ENCODE data around the gene TSPEAR. TPM values are rescaled to one million over a fixed set of nuclear protein-coding genes. Genes with fewer than 3 reads are reported as not detected.

The TSPEAR gene
- total and polyA plus RNA-seq, 2 of the 13 experiments (the other 11 are each of a cell fraction or from before 2014, with no cell fraction given), result 0.07 to 0.32 TPM

DNA sequence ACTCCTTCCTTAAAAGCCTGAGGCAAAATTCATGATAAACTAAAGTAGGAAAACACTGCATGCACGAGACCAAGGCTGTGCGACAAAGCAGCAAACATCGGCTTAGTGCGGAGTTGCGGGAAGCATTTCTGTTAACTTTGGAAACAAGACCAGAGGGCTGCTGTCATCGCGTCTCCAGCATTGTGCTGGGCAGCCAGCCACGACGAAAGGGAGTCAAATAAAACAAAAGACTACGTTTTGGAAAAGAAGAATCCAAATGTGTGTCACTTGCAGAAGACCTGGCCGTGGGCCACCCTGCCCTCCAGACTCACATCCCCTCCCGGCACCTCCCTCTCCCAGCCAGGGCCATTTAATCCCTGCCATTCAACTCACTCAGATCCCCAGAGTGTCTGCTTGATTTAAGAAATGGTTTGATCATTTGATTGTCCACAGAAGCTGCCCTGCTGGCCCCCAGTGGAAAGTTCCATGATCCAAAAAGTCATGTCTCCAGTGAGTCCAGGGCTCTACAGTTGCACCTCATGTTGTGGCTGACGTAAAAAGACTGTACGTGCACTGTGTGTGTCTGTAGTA is 67.5 kb downstream of the TSPEAR start:
- Histone ChIP-seq H3K9ac (ENCODE audit: insufficient read depth, low read depth, low read length) (no peak overlapping the region), H3K4me2 (ENCODE audit: low read depth, low read length) (no peak overlapping the region), H4K20me1 (ENCODE audit: insufficient read depth, low read length) (no peaks in the 10 kb centered on the region), H3K36me3 (replicated peaks in 1 of 2; ENCODE audit: control insufficient read depth in 1 of 2, insufficient read depth in 2 of 2, low read length in 2 of 2) (no peaks in the 10 kb centered on the region), H3K9me3 (ENCODE audit: low read length) (peaks cover 22% of the 10 kb centered on the region), H3K27me3 (ENCODE audit: control insufficient read depth in 1 of 2, insufficient read depth in 2 of 2, low read length in 2 of 2) (peaks cover 3 to 19% of the 10 kb centered on the region in 2 experiments; a peak in 4 of 5 replicates), H3K27ac (ENCODE audit: extremely low read length, insufficient read depth, low read length) (no peak overlapping the region), H3K4me1 (ENCODE audit: insufficient read depth, low read length) (no peaks in the 10 kb centered on the region), H2AFZ (ENCODE audit: low read length) (no peak overlapping the region), H3K4me3 (replicated peaks in 1 of 3; ENCODE audit: insufficient read depth in 1 of 3, low read depth in 2 of 3, low read length in 3 of 3) (no peak overlapping the region), H3K79me2 (ENCODE audit: insufficient read depth, low read length) (no peaks in the 10 kb centered on the region)
- no peak for FAIRE-seq
- ATAC-seq, result no peak
- in situ Hi-C loops (cut with HindIII; ENCODE audit: extremely low pct_ligation_motif_present, low pct_unique_long_range_greater_than_20kb) (no loop called here), intact Hi-C loops (cut with micrococcal nuclease; ENCODE audit: unreplicated experiment) (no loop called here)
- 33% methylated on average over 14 of the region's 14 CpGs for WGBS (ENCODE audit: low lambda C conversion rate)
- DNase-seq (ENCODE audit: low spot score), result no peak
- no TSS peak for BruUV-seq (replicated peaks)
- ChIA-PET CTCF (ENCODE audit: low intra/inter-chr PET ratio, low total read pairs) (no interaction called here), POLR2A (no interaction called here)
- TF ChIP-seq, protein P1, sequence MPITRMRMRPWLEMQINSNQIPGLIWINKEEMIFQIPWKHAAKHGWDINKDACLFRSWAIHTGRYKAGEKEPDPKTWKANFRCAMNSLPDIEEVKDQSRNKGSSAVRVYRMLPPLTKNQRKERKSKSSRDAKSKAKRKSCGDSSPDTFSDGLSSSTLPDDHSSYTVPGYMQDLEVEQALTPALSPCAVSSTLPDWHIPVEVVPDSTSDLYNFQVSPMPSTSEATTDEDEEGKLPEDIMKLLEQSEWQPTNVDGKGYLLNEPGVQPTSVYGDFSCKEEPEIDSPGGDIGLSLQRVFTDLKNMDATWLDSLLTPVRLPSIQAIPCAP (CRISPR knock-in tag; IDR thresholded peaks at IDR 0.05; ENCODE audit: low read depth), result no peak
- no peak for TF ChIP-seq MAF1 (CRISPR knock-in tag; IDR thresholded peaks at IDR 0.05; ENCODE audit: borderline replicate concordance)
- TF ChIP-seq CHCHD3 (CRISPR knock-in tag; IDR thresholded peaks at IDR 0.05), result no peak
- no peak for TF ChIP-seq CENPBD1 (CRISPR knock-in tag; IDR thresholded peaks at IDR 0.05; ENCODE audit: borderline replicate concordance, low read depth)
- TF ChIP-seq ZNF883 (CRISPR knock-in tag; IDR thresholded peaks at IDR 0.05; ENCODE audit: not compliant biosample characterization), result no peak
- TF ChIP-seq MAFF (IDR thresholded peaks at IDR 0.05; ENCODE audit: low read depth, low read length), result no peak

- no peaks in the 10 kb centered on the region for H3K79me2 ChIP-seq (ENCODE audit: insufficient read depth, low read length)
- ChIA-PET POLR2A (no interaction called here), CTCF (ENCODE audit: low intra/inter-chr PET ratio, low total read pairs) (no interaction called here)
- H3K4me3 ChIP-seq (replicated peaks in 1 of 3; ENCODE audit: insufficient read depth in 1 of 3, low read depth in 2 of 3, low read length in 3 of 3), result no peak overlapping the region
- DNase-seq (ENCODE audit: low spot score), result no peak
- BruUV-seq (replicated peaks), result no TSS peak
- peaks cover 22% of the 10 kb centered on the region for H3K9me3 ChIP-seq (ENCODE audit: low read length)
- H3K9ac ChIP-seq (ENCODE audit: insufficient read depth, low read depth, low read length), result no peak overlapping the region
- H3K36me3 ChIP-seq (replicated peaks in 1 of 2; ENCODE audit: control insufficient read depth in 1 of 2, insufficient read depth in 2 of 2, low read length in 2 of 2), result no peaks in the 10 kb centered on the region
- intact Hi-C loops (cut with micrococcal nuclease; ENCODE audit: unreplicated experiment) (no loop called here), in situ Hi-C loops (cut with HindIII; ENCODE audit: extremely low pct_ligation_motif_present, low pct_unique_long_range_greater_than_20kb) (no loop called here)
- H3K27me3 ChIP-seq (ENCODE audit: control insufficient read depth in 1 of 2, insufficient read depth in 2 of 2, low read length in 2 of 2), result peaks cover 1 to 6% of the 10 kb centered on the region in 2 experiments; a peak in 2 of 5 replicates
- no peaks in the 10 kb centered on the region for H3K4me1 ChIP-seq (ENCODE audit: insufficient read depth, low read length)
- no peaks in the 10 kb centered on the region for H4K20me1 ChIP-seq (ENCODE audit: insufficient read depth, low read length)
- no peak overlapping the region for H3K27ac ChIP-seq (ENCODE audit: extremely low read length, insufficient read depth, low read length)
- 20% methylated on average over 2 of the region's 5 CpGs for WGBS (ENCODE audit: low lambda C conversion rate)
- FAIRE-seq, result no peak
- H2AFZ ChIP-seq (ENCODE audit: low read length), result no peak overlapping the region
- H3K4me2 ChIP-seq (ENCODE audit: low read depth, low read length), result no peak overlapping the region
- no peak for ATAC-seq
- TF ChIP-seq ETV5 (CRISPR knock-in tag; IDR thresholded peaks at IDR 0.05; ENCODE audit: borderline replicate concordance) (no peak), ZNF280D (CRISPR knock-in tag; IDR thresholded peaks at IDR 0.05) (no peak), DBP (CRISPR knock-in tag; IDR thresholded peaks at IDR 0.05; ENCODE audit: not compliant biosample characterization) (no peak)
Measured at GRCh38 chr21:44640761-44641160, 70.6 kb downstream of the TSPEAR start.
